NOMO-1 (cell line): Measurements from ENCODE around the gene AGA.

Source experiments
- DNase-seq, 2 experiments: peaks; one replicate each; lab custom pipeline; 2025; ENCODE audit not compliant: unreplicated experiment in 2 of 2; lab: John Stamatoyannopoulos, UW

Gene AGA

GRCh38 chr4:177393236-177393635 is 49.0 kb downstream of the AGA start:
- no peak for DNase-seq

GRCh38 chr4:177391953-177392352 is 50.3 kb downstream of the AGA start:
- no peak for DNase-seq

- DNase-seq: no peak
Observed at GRCh38 chr4:177391287-177391686, 51.0 kb downstream of the AGA start.

DNA sequence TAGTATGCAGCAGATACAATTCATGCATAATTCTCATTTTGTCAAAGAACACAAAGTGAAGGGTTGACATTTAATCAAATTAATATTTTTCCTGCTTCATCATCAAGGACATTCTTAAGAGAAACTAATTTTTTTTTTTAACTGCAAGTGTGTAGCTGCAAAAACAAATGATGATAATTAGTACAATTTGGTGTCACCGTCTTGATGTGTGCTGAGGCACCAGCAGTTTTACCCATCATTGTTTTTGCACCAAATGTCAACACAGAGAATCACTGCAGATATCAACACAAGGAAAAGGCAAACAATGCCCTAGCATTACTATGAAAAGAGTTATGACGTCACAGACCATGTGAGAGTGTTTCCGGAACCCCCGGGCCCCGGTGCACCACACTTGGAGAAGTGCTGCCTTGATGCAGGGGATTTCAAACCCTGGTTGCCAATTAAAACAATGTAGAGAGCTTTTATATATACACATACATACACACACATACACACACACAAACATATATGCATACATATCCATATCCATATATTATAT is 55.9 kb downstream of the AGA start:
- DNase-seq: no peak

- DNase-seq: no peak
Observed at GRCh38 chr4:177385576-177386277, 56.5 kb downstream of the AGA start.

DNA sequence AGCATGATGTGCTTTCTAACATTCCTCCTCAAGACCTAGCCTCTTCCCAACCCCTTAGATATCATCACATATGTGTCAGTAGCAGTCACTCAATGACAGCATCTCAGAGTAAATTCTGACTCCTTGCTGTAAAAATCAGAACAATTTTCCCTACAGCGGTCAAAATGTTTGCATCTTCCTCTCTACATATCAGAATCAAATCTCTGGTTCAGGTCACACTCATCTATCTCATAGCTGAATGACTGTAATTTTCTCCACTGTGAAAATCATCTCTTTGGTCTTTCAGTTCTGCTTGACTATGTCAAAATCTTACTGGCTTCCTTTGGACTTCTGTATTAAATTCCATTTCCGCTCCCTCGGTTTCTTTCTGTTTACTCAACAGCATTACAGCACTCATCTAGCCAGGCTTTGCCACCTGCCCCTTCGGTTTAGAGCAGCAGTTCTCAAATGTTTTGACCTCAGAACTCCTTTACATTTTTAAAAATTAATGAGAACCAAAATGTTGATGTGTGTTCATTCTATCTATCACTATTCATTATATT is 57.3 kb downstream of the AGA start:
- no peak for DNase-seq

DNA sequence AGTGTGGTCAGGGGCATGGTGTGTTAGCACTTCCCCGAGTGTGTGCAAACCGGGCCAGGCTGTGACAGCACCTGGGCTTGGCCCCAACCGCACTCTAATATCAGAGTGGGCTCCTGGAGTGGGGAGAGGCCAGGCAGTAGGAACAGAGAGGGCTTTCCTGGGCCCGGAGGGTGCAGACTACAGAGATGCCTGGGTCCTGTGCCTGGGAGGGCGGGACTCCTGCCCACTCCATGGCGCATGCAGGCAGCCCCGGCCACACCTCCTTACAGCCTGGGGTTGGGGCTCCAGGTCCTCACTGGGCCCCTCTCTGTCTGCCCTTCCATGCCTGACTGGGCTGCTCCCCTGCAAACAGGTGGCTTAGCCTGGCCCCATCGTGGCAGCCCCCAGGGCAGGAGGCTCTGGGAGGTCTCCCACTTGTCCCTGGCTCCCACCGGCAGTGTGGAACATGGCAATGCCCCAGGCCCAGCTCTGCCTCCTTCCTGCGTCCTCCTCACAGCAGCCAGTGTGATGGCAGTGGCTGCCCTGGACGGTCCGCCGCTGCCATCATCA is 60.4 kb downstream of the AGA start:
- DNase-seq: no peak
